Umbilical cord (tissue), 2 donors: ENCODE results near the gene TECTA. TPM values are rescaled to one million over a fixed set of nuclear protein-coding genes. Genes with fewer than 3 reads are reported as not detected.
A peak's percentile ranks its signal among the peaks of the same experiment; 100 is the strongest.
"Not testable (repeated sequence)": the region's sequence is repeated elsewhere in the genome, so short reads cannot be mapped to it uniquely, and the experiment has no call there.

Experiments used
- DNase-seq: peaks from one replicate; pipeline ENCODE4 v3.0.0-alpha.2; 2015; ENCODE audit warnings: low spot score
- total RNA-seq: library from RNA; depleted of rRNA; stranded (reverse); fragments of >200 nt; gene quantifications from one replicate; pipeline ENCODE4 v1.2.3, GENCODE V29; 2014; ENCODE audit warnings: low replicate concordance; ENCODE audit not compliant: insufficient read depth

Gene TECTA
- total RNA-seq, 1 donor from 2014 or later, result 10.4 TPM

DNA sequence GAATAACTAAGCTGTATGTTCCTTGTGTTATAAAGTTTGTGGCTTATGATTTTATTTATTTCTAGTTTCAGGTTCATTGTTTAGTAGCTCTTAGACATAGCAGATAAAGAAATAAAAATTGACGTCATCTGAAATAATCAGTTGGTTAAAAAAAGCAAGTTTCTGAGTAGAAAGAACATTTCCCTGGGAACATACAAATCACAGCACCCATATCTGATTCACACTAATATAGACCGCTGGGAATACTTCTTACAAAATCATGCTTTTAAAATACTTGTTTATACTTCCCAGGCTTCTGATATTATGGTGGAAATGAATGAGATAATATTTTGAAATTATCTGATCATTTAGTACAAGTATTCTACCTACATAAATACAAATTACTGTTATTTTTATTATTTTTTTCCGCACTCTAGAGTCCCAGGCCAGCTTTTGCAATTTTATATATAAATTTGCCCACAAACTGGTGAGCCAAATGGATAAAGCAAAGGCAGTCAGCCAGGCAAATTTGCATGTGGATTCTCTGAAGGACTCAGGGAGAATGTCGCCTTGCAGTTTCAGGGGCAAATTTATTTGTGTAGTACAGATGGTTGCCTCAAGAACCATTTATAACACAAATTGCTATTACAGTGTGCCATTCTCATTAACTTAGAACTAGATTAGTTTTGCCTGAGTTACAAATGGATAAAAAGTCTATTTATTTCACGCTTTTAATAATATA, 128.6 kb downstream of the TECTA start:
- no peak for DNase-seq

DNA sequence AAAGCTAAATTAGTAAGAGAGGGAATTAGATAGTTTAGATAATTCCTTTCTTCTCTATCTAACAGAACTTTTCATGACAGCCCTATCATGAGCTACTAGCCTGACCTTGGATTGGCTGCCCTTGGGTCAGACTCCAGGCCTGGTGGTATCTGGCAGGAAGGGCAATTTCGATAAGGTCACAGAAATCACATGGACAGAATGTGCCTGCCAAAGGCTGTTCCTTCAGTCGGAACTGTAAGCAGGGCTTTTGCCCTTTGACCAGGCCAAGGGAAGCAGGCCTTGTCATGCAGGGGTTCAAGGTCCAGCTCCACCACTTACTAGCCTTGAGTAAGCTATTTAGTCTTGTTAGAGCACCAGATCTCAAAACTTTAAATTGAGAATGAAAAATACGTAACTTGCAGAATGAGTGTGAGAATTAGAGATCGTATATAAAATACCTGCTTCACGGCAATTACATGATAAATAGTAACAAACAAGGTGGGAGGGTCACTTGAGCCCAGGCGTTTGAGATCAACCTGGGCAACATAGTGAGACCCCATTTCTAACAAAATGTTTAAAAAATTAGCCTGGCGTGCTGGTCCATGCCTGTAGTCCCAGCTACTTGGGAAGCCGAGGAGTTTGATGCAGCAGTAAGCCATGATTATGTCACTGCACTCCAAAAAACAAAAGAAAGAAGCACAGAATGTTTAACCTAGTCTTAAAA, 130.7 kb downstream of the TECTA start:
- DNase-seq, result no peak

DNA sequence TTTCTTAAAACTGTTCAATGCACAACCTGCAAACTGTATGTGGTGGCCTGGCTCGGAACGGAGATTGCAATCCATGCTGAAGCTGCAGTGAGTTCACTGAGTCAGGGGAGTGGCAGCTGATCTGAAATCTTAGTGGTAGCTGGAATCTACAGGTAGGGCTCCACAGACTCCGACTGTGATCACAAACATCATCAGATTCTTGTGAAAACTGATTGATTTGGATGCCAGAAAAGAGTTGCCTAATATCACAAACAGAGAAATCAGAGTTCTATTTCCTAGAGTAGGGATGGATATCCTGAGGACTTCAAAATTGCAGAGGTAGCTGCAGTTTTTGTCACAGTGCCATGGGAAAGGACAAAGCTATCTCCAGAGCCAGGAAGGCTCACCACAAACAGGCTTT, 134.0 kb downstream of the TECTA start:
- DNase-seq, result no peak

- DNase-seq, result peak; percentile 19
Observed at GRCh38 chr11:121236115-121237001, 135.3 kb downstream of the TECTA start.

DNA sequence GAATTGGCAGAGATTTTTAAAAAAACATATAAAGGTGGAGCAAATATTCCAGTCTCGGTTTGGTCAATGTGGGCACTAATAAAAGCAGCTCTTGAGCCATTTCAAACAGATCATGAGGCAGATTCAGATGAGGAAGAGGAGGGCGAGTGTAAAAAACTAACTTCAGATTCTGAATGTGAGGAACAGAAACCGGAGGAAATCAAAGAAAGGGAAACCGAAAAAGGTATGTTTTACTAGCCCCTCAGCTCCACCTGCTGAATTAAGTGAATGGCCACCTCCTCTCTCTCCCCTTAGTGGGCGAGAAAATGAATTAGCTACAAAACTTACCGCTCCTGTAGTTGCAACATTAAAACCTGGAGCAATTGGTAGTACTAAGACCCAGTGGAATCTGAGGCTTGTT, 136.2 kb downstream of the TECTA start:
- not testable (repeated sequence) for DNase-seq

- DNase-seq, result peak; percentile 56
Observed at GRCh38 chr11:121237686-121238658, 136.9 kb downstream of the TECTA start.

DNA sequence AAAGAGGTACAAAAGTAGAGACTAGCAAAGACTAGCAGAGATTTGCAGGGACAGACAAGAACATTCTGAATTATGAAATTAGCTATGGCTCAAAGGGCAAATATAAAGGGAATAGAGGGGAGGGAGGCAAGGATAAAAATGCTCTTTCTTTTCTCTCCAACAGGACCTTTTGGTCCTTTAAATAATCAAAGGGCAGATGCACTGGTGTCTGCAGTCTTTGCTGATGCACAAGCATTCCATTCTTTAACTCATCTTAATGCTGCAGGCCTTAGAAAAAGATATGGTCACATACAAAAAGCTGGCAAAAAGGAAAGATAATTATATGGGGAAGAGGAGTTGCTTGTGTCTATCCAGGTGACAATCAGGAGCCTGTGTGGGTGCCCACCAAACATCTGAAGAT, 137.9 kb downstream of the TECTA start:
- peak; percentile 55 for DNase-seq

GRCh38 chr11:121240001-121240400, 139.0 kb downstream of the TECTA start:
- DNase-seq, result not testable (repeated sequence)

- DNase-seq, result peak; percentile 19
Observed at GRCh38 chr11:121240650-121241303, 139.7 kb downstream of the TECTA start.

Other genes with a start within 250 kb of the TECTA start
- gene TBCEL, start 77.1 kb upstream of the TECTA start, total RNA-seq, result 44.3 TPM
- gene SC5D, start 191.5 kb downstream of the TECTA start, total RNA-seq, result 31.1 TPM